ENCODE measurements around the gene ALDH2. TPM values are rescaled to one million over a fixed set of nuclear protein-coding genes. Genes with fewer than 3 reads are reported as not detected.

Gene ALDH2
- total and polyA plus RNA-seq, 9 of the 15 experiments (the other 6 are each of a cell fraction or from before 2014, with no cell fraction given): 1.9 to 22.5 (median 12.2) TPM

DNA sequence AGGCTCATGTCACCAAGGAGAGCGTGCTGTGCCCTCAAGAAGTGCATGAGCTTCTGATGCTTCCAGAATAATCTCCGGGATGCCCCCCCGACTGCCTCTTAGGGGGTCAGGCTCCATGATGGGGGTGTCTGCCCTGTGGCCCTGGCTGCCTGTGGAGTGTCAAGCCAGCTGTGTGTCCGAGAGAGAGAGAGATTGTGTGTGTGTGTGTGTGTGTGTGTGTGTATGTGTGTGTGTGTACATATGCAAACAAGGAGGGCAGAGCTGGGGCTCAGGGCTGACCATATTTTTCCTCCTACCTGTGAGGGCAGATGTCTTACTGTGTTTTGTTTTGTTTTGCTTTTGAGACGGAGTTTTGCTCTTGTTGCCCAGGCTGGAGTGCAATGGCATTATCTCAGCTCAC lies 5.6 kb upstream of the ALDH2 start:
- WGBS (ENCODE audit: insufficient coverage, low coverage, missing lambda C conversion rate): 36% methylated on average over 5 of the region's 5 CpGs
- intact Hi-C loops (cut with micrococcal nuclease): no loop called here

More for the DNA sequence above, 5.6 kb upstream of the ALDH2 start:
- DNase-seq (ENCODE audit: extremely low read depth in 1 of 4, low spot score in 3 of 4) (no peak), ATAC-seq (no peak), FAIRE-seq (no peak)
- Histone ChIP-seq H3K4me2 (ENCODE audit: insufficient read depth, low read length) (no peak overlapping the region), H2AFZ (ENCODE audit: low read depth, low read length) (no peak overlapping the region), H3K4me3 (no peak overlapping the region), H3K9me3 (replicated peaks; ENCODE audit: control insufficient read depth, insufficient read depth, low read depth, low read length) (no peaks in the 10 kb centered on the region), H3K9me1 (ENCODE audit: control insufficient read depth, insufficient read depth, low read length) (no peaks in the 10 kb centered on the region), H3K9ac (ENCODE audit: insufficient read depth in 1 of 2, low read depth in 2 of 2, low read length in 2 of 2) (no peak overlapping the region), H3K4me1 (replicated peaks in 1 of 2; ENCODE audit: control insufficient read depth in 2 of 2, insufficient read depth in 2 of 2, low read length in 2 of 2) (peaks cover 16 to 26% of the 10 kb centered on the region in 2 experiments), H3K27me3 (ENCODE audit: control insufficient read depth in 2 of 2, insufficient read depth in 2 of 2, low read length in 2 of 2) (no peaks in the 10 kb centered on the region), H3K36me3 (ENCODE audit: control insufficient read depth, insufficient read depth, low read length) (no peaks in the 10 kb centered on the region), H3K27ac (ENCODE audit: extremely low read depth, low read depth, low read length) (no peak overlapping the region), H3K79me2 (ENCODE audit: control insufficient read depth, insufficient read depth, low read length) (no peaks in the 10 kb centered on the region), H4K20me1 (replicated peaks; ENCODE audit: control insufficient read depth, insufficient read depth, low read length) (no peaks in the 10 kb centered on the region)
- CTCF ChIA-PET (ENCODE audit: low intra/inter-chr PET ratio): no interaction called here
- no TSS peak for BruUV-seq (replicated peaks)
- POLR2A ChIA-PET: interaction anchor here (0.6 to 2.8 kb wide), 5 partner anchors 14 to 75 kb away, joined by 3 to 14 read pairs (median 3); partner anchors contain the start of genes ACAD10 and BRAP
- in situ Hi-C loops (cut with MboI): no loop called here
- TF ChIP-seq ERF (CRISPR knock-in tag; IDR thresholded peaks at IDR 0.05) (no peak), ZFP1 (CRISPR knock-in tag; IDR thresholded peaks at IDR 0.05) (no peak), BRD4 (IDR thresholded peaks at IDR 0.05) (no peak), BRF1 (IDR thresholded peaks at IDR 0.05; ENCODE audit: borderline replicate concordance, extremely low read depth, insufficient read length) (no peak), CBX1 (IDR thresholded peaks at IDR 0.05; ENCODE audit: low read depth) (no peak), ZFPM2 (CRISPR knock-in tag; IDR thresholded peaks at IDR 0.05) (no peak), ILF3 (IDR thresholded peaks at IDR 0.05; ENCODE audit: borderline replicate concordance) (no peak), KLF1 (tag; IDR thresholded peaks at IDR 0.05) (no peak), U2AF1 (optimal IDR thresholded peaks at IDR 0.05; ENCODE audit: low read depth, low read length) (no peak)
- TF ChIP-seq, protein P1, sequence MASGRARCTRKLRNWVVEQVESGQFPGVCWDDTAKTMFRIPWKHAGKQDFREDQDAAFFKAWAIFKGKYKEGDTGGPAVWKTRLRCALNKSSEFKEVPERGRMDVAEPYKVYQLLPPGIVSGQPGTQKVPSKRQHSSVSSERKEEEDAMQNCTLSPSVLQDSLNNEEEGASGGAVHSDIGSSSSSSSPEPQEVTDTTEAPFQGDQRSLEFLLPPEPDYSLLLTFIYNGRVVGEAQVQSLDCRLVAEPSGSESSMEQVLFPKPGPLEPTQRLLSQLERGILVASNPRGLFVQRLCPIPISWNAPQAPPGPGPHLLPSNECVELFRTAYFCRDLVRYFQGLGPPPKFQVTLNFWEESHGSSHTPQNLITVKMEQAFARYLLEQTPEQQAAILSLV (tag; IDR thresholded peaks at IDR 0.05): no peak
- TF ChIP-seq, protein P2, sequence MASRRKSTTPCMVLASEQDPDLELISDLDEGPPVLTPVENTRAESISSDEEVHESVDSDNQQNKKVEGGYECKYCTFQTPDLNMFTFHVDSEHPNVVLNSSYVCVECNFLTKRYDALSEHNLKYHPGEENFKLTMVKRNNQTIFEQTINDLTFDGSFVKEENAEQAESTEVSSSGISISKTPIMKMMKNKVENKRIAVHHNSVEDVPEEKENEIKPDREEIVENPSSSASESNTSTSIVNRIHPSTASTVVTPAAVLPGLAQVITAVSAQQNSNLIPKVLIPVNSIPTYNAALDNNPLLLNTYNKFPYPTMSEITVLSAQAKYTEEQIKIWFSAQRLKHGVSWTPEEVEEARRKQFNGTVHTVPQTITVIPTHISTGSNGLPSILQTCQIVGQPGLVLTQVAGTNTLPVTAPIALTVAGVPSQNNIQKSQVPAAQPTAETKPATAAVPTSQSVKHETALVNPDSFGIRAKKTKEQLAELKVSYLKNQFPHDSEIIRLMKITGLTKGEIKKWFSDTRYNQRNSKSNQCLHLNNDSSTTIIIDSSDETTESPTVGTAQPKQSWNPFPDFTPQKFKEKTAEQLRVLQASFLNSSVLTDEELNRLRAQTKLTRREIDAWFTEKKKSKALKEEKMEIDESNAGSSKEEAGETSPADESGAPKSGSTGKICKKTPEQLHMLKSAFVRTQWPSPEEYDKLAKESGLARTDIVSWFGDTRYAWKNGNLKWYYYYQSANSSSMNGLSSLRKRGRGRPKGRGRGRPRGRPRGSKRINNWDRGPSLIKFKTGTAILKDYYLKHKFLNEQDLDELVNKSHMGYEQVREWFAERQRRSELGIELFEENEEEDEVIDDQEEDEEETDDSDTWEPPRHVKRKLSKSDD (conservative IDR thresholded peaks at IDR 0.05; ENCODE audit: low read length): no peak

All from K562 (cell line).